CD8-positive, alpha-beta memory T cell (primary cell): ENCODE results near the gene SART3. TPM values are rescaled to one million over a fixed set of nuclear protein-coding genes. Genes with fewer than 3 reads are reported as not detected.

Experiments
- CTCF ChIA-PET: fragments of 350-600 bp; sonication (Branson Sonifier 250); formaldehyde crosslinking; loops from one replicate; lab custom pipeline; 2021; ENCODE audit warnings: antibody characterized with exemption; lab: Charles Lee
- POLR2A ChIA-PET: fragments of 350-600 bp; sonication (Branson Sonifier 250); formaldehyde crosslinking; loops from one replicate; lab custom pipeline; 2021; ENCODE audit warnings: antibody characterized with exemption; lab: Charles Lee
- DNase-seq, 5 donors: peaks; one replicate each; pipeline versions ENCODE4 v3.0.0 to v3.0.0-alpha.2; 2020 to 2022; ENCODE audit warnings: mixed read lengths in 1 of 5
- H3K27ac ChIP-seq: one replicate; pipeline ENCODE4 v1.7.0; 2013; ENCODE audit warnings: low read depth, mild to moderate bottlenecking, low read length, moderate library complexity
- H3K27me3 ChIP-seq: 2 replicates; pipeline ENCODE4 v1.7.0; 2013; ENCODE audit warnings: low read length, mild to moderate bottlenecking; ENCODE audit not compliant: insufficient read depth, poor library complexity, severe bottlenecking
- H3K36me3 ChIP-seq: 2 replicates; pipeline ENCODE4 v1.7.0; 2013; ENCODE audit warnings: mild to moderate bottlenecking, low read length, moderate library complexity; ENCODE audit not compliant: insufficient read depth
- H3K4me1 ChIP-seq: 2 replicates; pipeline ENCODE4 v1.7.0; 2013; ENCODE audit warnings: mild to moderate bottlenecking, low read length, moderate library complexity; ENCODE audit not compliant: insufficient read depth
- H3K4me3 ChIP-seq: 2 replicates; pipeline ENCODE4 v1.7.0; 2013; ENCODE audit warnings: mild to moderate bottlenecking, low read length
- H3K9me3 ChIP-seq: 2 replicates; pipeline ENCODE4 v1.7.0; 2013; ENCODE audit warnings: mild to moderate bottlenecking, low read length
- H3K27ac Mint-ChIP-seq, 8 donors: one replicate each; pipeline ENCODE4 v1.8.0; 2020 to 2021; ENCODE audit warnings: mixed read lengths in 8 of 8, mild to moderate bottlenecking in 6 of 8, inconsistent platforms in 3 of 8, moderate library complexity in 3 of 8
- H3K27me3 Mint-ChIP-seq, 2 donors: one replicate each; pipeline ENCODE4 v1.8.0; 2020 to 2021; ENCODE audit warnings: mixed read lengths in 2 of 2, mild to moderate bottlenecking in 1 of 2, moderate library complexity in 1 of 2
- H3K36me3 Mint-ChIP-seq, 3 donors: one replicate each; pipeline ENCODE4 v1.8.0; 2020 to 2021; ENCODE audit warnings: mixed read lengths in 3 of 3, inconsistent platforms in 1 of 3, mild to moderate bottlenecking in 1 of 3
- H3K4me1 Mint-ChIP-seq, 3 donors: one replicate each; pipeline ENCODE4 v1.8.0; 2020 to 2021; ENCODE audit warnings: mixed read lengths in 3 of 3, inconsistent platforms in 1 of 3, mild to moderate bottlenecking in 1 of 3
- H3K4me3 Mint-ChIP-seq, 7 donors: one replicate each; pipeline ENCODE4 v1.8.0; 2020 to 2021; ENCODE audit warnings: mixed read lengths in 7 of 7, mild to moderate bottlenecking in 6 of 7, moderate library complexity in 4 of 7, inconsistent platforms in 2 of 7
- H3K9me3 Mint-ChIP-seq, 5 donors: one replicate each; pipeline ENCODE4 v1.8.0; 2020 to 2022; ENCODE audit warnings: mixed read lengths in 5 of 5, mild to moderate bottlenecking in 3 of 5, moderate library complexity in 2 of 5, inconsistent platforms in 1 of 5
- polyA plus RNA-seq: library from polyadenylated mRNA; unstranded; fragments of 300-500 nt; fragmentation: Illumina TruSeq; gene quantifications from one replicate; pipeline ENCODE4 v1.2.3, GENCODE V29; 2021
- total RNA-seq, 2 experiments: library from RNA; stranded (reverse); gene quantifications; one replicate each; pipeline ENCODE4 v1.2.3, GENCODE V29; 2021

SART3 gene
- total and polyA plus RNA-seq, 3 experiments from 2014 or later, result 40.1 to 82.7 (median 82.4) TPM

GRCh38 chr12:108599948-108600701 lies 39.2 kb upstream of the SART3 start:
- H3K36me3 Mint-ChIP-seq, result no peaks in the 10 kb centered on the region
- H3K9me3 Mint-ChIP-seq, result no peaks in the 10 kb centered on the region
- CTCF ChIA-PET, result interaction anchor here (2.8 kb wide), 1 partner anchor 18 kb away, joined by 6 read pairs; no protein-coding TSS in a partner anchor
- no peaks in the 10 kb centered on the region for H3K4me1 Mint-ChIP-seq
- POLR2A ChIA-PET, result no interaction called here
- no peaks in the 10 kb centered on the region for H3K27me3 Mint-ChIP-seq
- Histone ChIP-seq H3K27me3 (no peaks in the 10 kb centered on the region), H3K9me3 (no peaks in the 10 kb centered on the region), H3K4me3 (no peak overlapping the region), H3K4me1 (no peaks in the 10 kb centered on the region), H3K36me3 (no peaks in the 10 kb centered on the region), H3K27ac (no peak overlapping the region)
- DNase-seq, result no peak
- H3K4me3 Mint-ChIP-seq, result no peak overlapping the region
- H3K27ac Mint-ChIP-seq, result no peak overlapping the region

- no peaks in the 10 kb centered on the region for H3K4me1 Mint-ChIP-seq
- H3K27ac Mint-ChIP-seq, result no peak overlapping the region
- ChIA-PET CTCF (interaction anchor here (2.8 kb wide), 1 partner anchor 18 kb away, joined by 6 read pairs; no protein-coding TSS in a partner anchor), POLR2A (no interaction called here)
- no peak overlapping the region for H3K4me3 ChIP-seq
- no peaks in the 10 kb centered on the region for H3K9me3 ChIP-seq
- no peaks in the 10 kb centered on the region for H3K36me3 ChIP-seq
- no peaks in the 10 kb centered on the region for H3K9me3 Mint-ChIP-seq
- no peaks in the 10 kb centered on the region for H3K27me3 Mint-ChIP-seq
- no peaks in the 10 kb centered on the region for H3K27me3 ChIP-seq
- H3K36me3 Mint-ChIP-seq, result no peaks in the 10 kb centered on the region
- no peak overlapping the region for H3K27ac ChIP-seq
- DNase-seq, result no peak
- H3K4me1 ChIP-seq, result no peaks in the 10 kb centered on the region
- H3K4me3 Mint-ChIP-seq, result no peak overlapping the region
These were observed 38.6 kb upstream of the SART3 start for GRCh38 chr12:108599541-108599940.

DNA sequence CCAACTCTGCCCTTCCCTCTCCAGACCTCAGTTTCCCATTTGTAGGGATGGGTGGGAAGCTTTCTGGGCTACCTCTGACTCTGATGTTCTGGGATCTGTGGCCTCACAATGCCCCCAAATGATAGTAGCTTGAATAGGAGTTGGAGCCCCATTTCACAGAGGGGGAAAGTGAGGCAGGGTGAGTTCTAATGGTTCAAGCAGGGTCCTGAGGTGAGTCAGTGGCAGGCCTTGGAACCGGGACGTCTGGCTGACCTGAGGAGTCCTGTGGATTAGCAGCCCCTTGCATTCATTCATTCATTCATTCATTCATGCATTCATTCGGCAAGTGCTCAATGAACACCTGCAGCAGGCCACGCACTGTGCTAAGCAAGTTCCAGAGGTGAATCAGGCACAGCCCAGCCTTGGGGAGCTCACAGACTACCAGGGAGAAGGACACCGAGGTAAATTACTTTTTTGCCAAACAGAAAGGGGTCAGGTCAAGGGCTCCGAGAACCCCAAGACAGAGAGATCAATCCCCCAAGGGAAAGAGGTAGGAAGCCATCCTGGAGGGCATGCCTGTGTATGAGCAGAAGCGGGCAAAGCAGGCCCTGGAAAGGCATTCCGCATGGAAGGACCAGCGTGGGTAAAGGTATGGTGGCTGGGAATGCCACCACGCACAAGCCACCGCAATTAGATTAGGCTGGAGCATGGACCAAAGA lies 37.7 kb upstream of the SART3 start:
- H3K4me3 ChIP-seq, result no peak overlapping the region
- no peaks in the 10 kb centered on the region for H3K36me3 Mint-ChIP-seq
- H3K27me3 Mint-ChIP-seq, result no peaks in the 10 kb centered on the region
- H3K9me3 Mint-ChIP-seq, result no peaks in the 10 kb centered on the region
- no peaks in the 10 kb centered on the region for H3K4me1 ChIP-seq
- no peaks in the 10 kb centered on the region for H3K36me3 ChIP-seq
- H3K9me3 ChIP-seq, result no peaks in the 10 kb centered on the region
- no peak overlapping the region for H3K27ac ChIP-seq
- no peaks in the 10 kb centered on the region for H3K4me1 Mint-ChIP-seq
- peak overlapping the region in 2 of 8 donors; percentile 5 to 96 for H3K27ac Mint-ChIP-seq
- no peak for DNase-seq
- no peaks in the 10 kb centered on the region for H3K27me3 ChIP-seq
- ChIA-PET POLR2A (no interaction called here), CTCF (interaction anchor here (1.1 kb wide), 1 partner anchor 19 kb away, joined by 4 read pairs; no protein-coding TSS in a partner anchor)
- no peak overlapping the region for H3K4me3 Mint-ChIP-seq

GRCh38 chr12:108597559-108598471 lies 36.8 kb upstream of the SART3 start, which contains the start of gene TMEM119:
Gene TMEM119 (minus strand): TSS chr12:108598084. CDS start chr12:108592383, 5,701 bp downstream.
- Histone ChIP-seq H3K4me3 (no peak within 1 kb of the TSS), H3K27me3 (no peaks in the 10 kb centered on the region), H3K36me3 (no peaks in the 10 kb centered on the region), H3K9me3 (no peaks in the 10 kb centered on the region), H3K27ac (no peak within 1 kb of the TSS), H3K4me1 (no peaks in the 10 kb centered on the region)
- Mint-ChIP-seq H3K4me1 (no peaks in the 10 kb centered on the region), H3K9me3 (no peaks in the 10 kb centered on the region), H3K27me3 (no peaks in the 10 kb centered on the region), H3K27ac (peak within 1 kb of the TSS in 3 of 8 donors; percentile 5 to 96 (median 20)), H3K36me3 (no peaks in the 10 kb centered on the region), H3K4me3 (no peak within 1 kb of the TSS)
- no peak for DNase-seq
- ChIA-PET POLR2A (no interaction called here), CTCF (interaction anchor here (1.1 kb wide), 1 partner anchor 20 kb away, joined by 4 read pairs; no protein-coding TSS in a partner anchor)

GRCh38 chr12:108596854-108597558 lies 36.0 kb upstream of the SART3 start:
- no peaks in the 10 kb centered on the region for H3K9me3 ChIP-seq
- no peaks in the 10 kb centered on the region for H3K4me1 Mint-ChIP-seq

GRCh38 chr12:108595711-108596647 lies 35.0 kb upstream of the SART3 start:
- CTCF ChIA-PET, result interaction anchor here (1.2 to 1.6 kb wide), 2 partner anchors 9 to 22 kb away, joined by 3 to 4 read pairs; no protein-coding TSS in a partner anchor
- H3K4me3 Mint-ChIP-seq, result no peak overlapping the region
- no peaks in the 10 kb centered on the region for H3K9me3 Mint-ChIP-seq
- POLR2A ChIA-PET, result no interaction called here
- no peak for DNase-seq
- H3K4me1 Mint-ChIP-seq, result no peaks in the 10 kb centered on the region
- Histone ChIP-seq H3K4me3 (no peak overlapping the region), H3K27me3 (no peaks in the 10 kb centered on the region), H3K9me3 (no peaks in the 10 kb centered on the region), H3K36me3 (no peaks in the 10 kb centered on the region), H3K27ac (no peak overlapping the region), H3K4me1 (no peaks in the 10 kb centered on the region)
- no peaks in the 10 kb centered on the region for H3K27me3 Mint-ChIP-seq
- no peaks in the 10 kb centered on the region for H3K36me3 Mint-ChIP-seq
- no peak overlapping the region for H3K27ac Mint-ChIP-seq

More at GRCh38 chr12:108596854-108597558, 36.0 kb upstream of the SART3 start:
- Histone ChIP-seq H3K27ac (no peak overlapping the region), H3K27me3 (no peaks in the 10 kb centered on the region), H3K36me3 (no peaks in the 10 kb centered on the region), H3K4me1 (no peaks in the 10 kb centered on the region), H3K4me3 (no peak overlapping the region)
- Mint-ChIP-seq H3K36me3 (no peaks in the 10 kb centered on the region), H3K27me3 (no peaks in the 10 kb centered on the region), H3K27ac (peak overlapping the region in 1 of 8 donors; percentile 20), H3K4me3 (no peak overlapping the region), H3K9me3 (no peaks in the 10 kb centered on the region)
- ChIA-PET CTCF (interaction anchor here (1.6 kb wide), 1 partner anchor 10 kb away, joined by 3 read pairs; no protein-coding TSS in a partner anchor), POLR2A (no interaction called here)
- no peak for DNase-seq
